Thymus (tissue), 11 donors: Measurements from ENCODE around the gene TMIE. TPM values are rescaled to one million over a fixed set of nuclear protein-coding genes. Genes with fewer than 3 reads are reported as not detected.

Source experiments
- DNase-seq, 9 donors: peaks; one replicate each; pipeline ENCODE4 v3.0.0-alpha.2; 2013; ENCODE audit warnings: low spot score in 9 of 9, low read depth in 6 of 9, missing footprints in 1 of 9
- H3K27ac ChIP-seq, 2 donors: one replicate each; pipeline ENCODE4 v1.5.1; 2013; ENCODE audit warnings: control low read depth in 1 of 2, low read depth in 1 of 2, low read length in 1 of 2, mild to moderate bottlenecking in 1 of 2, moderate library complexity in 1 of 2
- H3K27me3 ChIP-seq, 2 donors: one replicate each; pipeline ENCODE4 v1.5.1; 2013; ENCODE audit warnings: low read length in 1 of 2; ENCODE audit not compliant: control insufficient read depth in 2 of 2, insufficient read depth in 1 of 2
- H3K36me3 ChIP-seq, 2 donors: one replicate each; pipeline ENCODE4 v1.5.1; 2013; ENCODE audit warnings: low read length in 1 of 2, mild to moderate bottlenecking in 1 of 2, moderate library complexity in 1 of 2; ENCODE audit not compliant: control insufficient read depth in 2 of 2, insufficient read depth in 2 of 2
- H3K4me1 ChIP-seq, 2 donors: one replicate each; pipeline ENCODE4 v1.5.1; 2013; ENCODE audit warnings: low read length in 2 of 2; ENCODE audit not compliant: control insufficient read depth in 2 of 2, insufficient read depth in 2 of 2
- H3K4me3 ChIP-seq, 2 donors: one replicate each; pipeline ENCODE4 v1.5.1; 2013; ENCODE audit warnings: low read length in 2 of 2, control low read depth in 1 of 2, mild to moderate bottlenecking in 1 of 2
- H3K9me3 ChIP-seq, 2 donors: one replicate each; pipeline ENCODE4 v1.5.1; 2013; ENCODE audit warnings: low read length in 1 of 2, mild to moderate bottlenecking in 1 of 2; ENCODE audit not compliant: control insufficient read depth in 2 of 2, insufficient read depth in 1 of 2
- WGBS: extraction: QIAGEN DNeasy Blood & Tissue Kit; methylation state at CpG from one replicate; pipeline ENCODE4 v1.1.7; 2013; 5-methylcytosine and 5-hydroxymethylcytosine counted together
- polyA plus RNA-seq: library from polyadenylated mRNA; stranded (reverse); fragments of 200-250 nt; gene quantifications from one replicate; pipeline ENCODE4 v1.2.3, GENCODE V29; 2013
- total RNA-seq: library from RNA; stranded (reverse); fragments of 120-200 nt; gene quantifications from one replicate; pipeline ENCODE4 v1.2.4, GENCODE V29; 2013
- donor health status: healthy.

TMIE gene
- total and polyA plus RNA-seq, 2 donors, result 0.57 to 0.85 TPM

DNA sequence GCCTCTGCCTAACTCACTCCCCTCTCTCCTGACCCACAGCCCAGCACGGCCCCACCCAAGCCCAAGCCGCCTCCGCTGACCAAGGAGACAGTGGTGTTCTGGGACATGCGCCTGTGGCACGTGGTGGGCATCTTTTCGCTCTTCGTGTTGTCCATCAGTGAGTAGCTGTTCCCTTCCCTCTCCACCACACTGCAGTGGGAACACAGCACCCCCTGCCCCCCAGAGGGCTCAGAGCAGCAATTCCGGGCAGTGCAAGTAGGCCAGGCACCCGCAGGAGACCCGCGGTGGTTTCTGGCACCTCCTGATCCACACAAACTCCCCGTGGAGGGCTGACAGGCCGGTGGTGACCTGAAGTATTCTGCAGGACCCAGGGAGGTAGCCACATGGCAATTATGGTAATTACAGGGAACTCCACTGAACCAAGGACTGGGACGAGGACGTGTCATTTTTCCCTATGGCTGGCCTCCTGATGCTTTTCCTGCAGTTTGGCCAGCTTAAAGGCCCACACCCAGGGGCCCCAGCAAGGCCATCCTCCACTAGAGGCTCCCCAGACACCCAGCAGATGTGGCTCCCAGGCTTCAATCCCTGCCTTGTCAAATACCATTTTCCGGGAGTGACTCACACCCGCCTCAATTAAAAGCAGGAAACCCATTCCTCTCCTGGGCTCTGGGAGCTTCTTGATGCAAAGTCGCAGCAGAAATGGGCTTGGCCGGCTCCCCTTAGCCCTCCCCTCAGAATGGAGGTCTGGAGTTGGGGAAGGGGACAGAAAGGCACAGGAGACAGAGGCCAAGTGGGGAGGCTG is 4.8 kb downstream of the TMIE start:
- Histone ChIP-seq H3K4me1 (no peaks in the 10 kb centered on the region), H3K9me3 (no peaks in the 10 kb centered on the region), H3K36me3 (no peaks in the 10 kb centered on the region), H3K27me3 (peaks cover 20 to 40% of the 10 kb centered on the region in 2 donors), H3K27ac (no peak overlapping the region), H3K4me3 (no peak overlapping the region)
- DNase-seq, result no peak
- WGBS, result 94% methylated on average over 19 of the region's 19 CpGs

DNA sequence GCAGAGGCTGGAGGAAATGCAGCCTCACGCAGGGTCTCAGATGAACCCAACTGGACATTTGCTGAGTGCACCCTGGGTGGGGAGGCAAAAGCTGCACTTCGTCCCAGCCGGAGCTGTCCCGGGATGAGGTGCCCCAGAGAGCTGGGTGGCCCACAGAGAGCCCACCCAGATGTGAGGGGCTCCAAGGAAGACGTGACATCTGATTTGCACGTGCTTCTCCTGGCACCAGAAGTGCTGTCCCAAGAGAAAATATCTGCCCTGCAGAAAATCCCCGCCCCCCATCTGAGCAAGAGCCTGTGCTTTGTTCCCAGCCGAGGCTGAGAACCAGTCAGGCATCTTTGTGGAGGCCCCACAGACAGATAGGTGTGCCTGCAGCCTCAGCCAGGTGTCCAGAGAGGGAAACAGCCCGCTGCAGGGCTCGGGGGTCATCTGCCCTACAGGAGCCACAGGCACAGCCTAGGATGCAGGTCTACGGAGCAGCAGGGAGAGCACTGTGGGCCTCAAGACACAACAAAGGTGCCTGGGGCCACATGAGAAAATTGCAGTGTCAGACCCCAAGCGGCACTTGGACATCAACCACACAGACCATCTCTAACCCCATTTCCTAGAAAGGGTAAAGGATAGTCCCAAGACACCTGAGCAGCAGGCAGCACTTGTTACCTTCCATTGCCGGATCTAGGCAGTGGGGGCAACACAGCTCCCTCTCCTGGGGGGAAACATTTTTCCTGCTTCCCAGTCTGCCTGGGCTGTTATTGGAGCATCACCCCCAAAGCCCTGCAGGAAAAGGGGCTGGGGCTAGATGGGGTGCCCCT is 5.8 kb downstream of the TMIE start:
- WGBS, result 87% methylated on average over 13 of the region's 13 CpGs
- Histone ChIP-seq H3K36me3 (no peaks in the 10 kb centered on the region), H3K9me3 (no peaks in the 10 kb centered on the region), H3K4me1 (no peaks in the 10 kb centered on the region), H3K4me3 (no peak overlapping the region), H3K27me3 (peaks cover 10 to 30% of the 10 kb centered on the region in 2 donors), H3K27ac (no peak overlapping the region)
- DNase-seq, result no peak

DNA sequence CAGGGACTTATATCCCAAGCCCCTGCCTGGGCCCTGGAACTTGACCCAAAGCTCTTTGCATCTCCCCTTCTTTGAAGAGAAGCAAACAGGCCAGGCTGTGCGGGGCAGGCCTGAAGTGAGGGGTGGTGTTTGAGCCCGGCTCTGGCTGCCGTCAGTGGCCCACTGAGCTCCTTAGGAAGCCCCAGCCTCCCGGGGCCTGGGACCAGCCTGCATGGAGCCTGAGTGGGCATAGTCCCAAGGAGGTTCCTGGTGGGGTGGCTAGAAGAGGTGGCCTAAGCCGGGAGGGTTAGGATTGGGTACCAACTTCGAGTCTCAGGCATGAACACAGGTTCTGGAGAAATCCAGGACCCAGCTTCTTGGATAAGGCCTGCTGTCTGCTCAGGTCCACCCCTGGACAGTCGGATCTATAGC is 6.4 kb downstream of the TMIE start:
- no peaks in the 10 kb centered on the region for H3K9me3 ChIP-seq
- no peak for DNase-seq
- no peak overlapping the region for H3K27ac ChIP-seq
- no peak overlapping the region for H3K4me3 ChIP-seq
- H3K27me3 ChIP-seq, result peaks cover 3 to 23% of the 10 kb centered on the region in 2 donors
- WGBS, result 91% methylated on average over 7 of the region's 7 CpGs
- no peaks in the 10 kb centered on the region for H3K36me3 ChIP-seq
- H3K4me1 ChIP-seq, result no peaks in the 10 kb centered on the region

DNA sequence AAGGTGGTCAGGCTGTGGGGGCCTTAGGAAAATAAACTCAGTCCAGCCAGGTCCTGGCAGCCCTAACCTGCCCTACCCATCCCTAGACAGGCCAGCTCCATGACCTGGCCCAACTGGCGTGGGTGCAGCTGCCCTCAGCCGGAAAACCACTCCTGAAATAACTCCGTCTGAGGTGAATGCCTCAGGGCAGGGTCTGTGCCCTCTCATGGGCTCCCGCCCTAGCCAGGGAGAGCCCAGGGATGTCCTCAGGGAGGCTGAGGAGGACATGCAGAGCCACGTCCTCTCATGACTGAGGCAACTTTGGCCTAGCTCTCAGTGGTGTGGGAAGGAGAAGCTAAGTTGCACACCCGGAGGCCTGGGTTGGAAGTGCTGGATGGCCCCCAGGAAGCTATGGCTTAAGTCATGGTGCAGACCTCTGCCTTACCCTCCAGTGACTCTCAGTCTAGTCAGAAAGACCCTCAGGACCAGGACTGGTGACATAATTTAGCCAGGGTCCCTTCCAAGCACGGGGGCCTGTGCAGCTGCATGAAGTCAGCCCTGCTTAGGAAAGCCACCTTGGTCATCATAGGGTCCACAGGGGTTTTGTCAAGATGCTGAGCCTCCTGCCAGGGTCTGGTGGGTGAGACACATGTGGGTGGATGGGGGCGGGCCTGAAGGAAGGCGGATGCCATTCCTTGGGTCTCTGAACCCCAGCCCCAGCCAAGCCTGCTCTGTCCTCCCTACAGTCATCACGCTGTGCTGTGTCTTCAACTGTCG is 7.4 kb downstream of the TMIE start:
- Histone ChIP-seq H3K4me1 (no peaks in the 10 kb centered on the region), H3K4me3 (no peak overlapping the region), H3K27ac (no peak overlapping the region), H3K27me3 (peaks cover 0 to 16% of the 10 kb centered on the region in 2 donors), H3K36me3 (no peaks in the 10 kb centered on the region), H3K9me3 (no peaks in the 10 kb centered on the region)
- 92% methylated on average over 11 of the region's 11 CpGs for WGBS
- no peak for DNase-seq

DNA sequence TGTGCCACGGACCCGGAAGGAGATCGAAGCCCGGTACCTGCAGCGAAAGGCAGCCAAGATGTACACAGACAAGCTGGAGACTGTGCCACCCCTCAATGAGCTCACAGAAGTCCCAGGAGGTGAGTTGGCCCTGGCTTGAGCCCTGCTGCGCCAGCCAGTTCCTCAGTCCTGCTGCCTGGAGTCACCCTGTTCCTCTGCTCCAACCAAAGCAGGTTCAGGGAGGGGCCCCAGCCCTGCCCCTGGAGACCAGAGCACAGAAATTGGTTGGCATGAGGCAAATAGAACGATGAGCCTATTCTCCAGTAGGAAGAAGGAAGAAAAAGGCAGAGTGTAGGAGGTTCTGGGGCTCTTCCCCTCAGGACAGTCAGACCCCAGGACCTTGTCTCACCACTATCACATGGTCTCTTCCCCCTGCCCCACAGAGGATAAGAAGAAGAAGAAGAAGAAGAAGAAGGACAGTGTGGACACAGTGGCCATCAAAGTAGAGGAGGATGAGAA is 8.0 kb downstream of the TMIE start:
- DNase-seq, result no peak
- WGBS, result 97% methylated on average over 7 of the region's 7 CpGs
- Histone ChIP-seq H3K4me1 (no peaks in the 10 kb centered on the region), H3K9me3 (no peaks in the 10 kb centered on the region), H3K4me3 (no peak overlapping the region), H3K27ac (no peak overlapping the region), H3K36me3 (no peaks in the 10 kb centered on the region), H3K27me3 (peaks cover 0 to 16% of the 10 kb centered on the region in 2 donors)

DNA sequence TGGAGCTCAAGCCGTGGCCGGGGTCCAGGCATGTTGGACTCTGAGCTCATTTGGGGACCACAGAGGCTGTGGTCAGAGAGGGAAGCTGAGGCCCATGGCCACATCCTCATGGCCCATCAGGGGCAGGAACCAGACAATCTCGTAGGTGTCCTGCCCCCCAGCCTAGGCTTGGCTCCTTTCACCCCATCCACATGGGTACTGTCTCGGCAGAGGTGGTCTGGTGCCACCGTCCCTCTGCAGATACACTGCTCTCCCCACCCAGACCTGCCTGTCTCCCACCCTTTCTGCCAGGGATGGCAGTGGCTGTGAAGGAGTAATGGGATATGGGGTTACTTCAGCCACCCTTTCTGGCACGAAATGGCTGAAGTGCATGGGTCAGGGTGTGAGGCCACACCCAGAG is 8.5 kb downstream of the TMIE start:
- DNase-seq, result no peak
- Histone ChIP-seq H3K27me3 (peaks cover 0 to 16% of the 10 kb centered on the region in 2 donors), H3K4me3 (no peak overlapping the region), H3K36me3 (no peaks in the 10 kb centered on the region), H3K4me1 (no peaks in the 10 kb centered on the region), H3K9me3 (no peaks in the 10 kb centered on the region), H3K27ac (no peak overlapping the region)
- WGBS, result 90% methylated on average over 6 of the region's 6 CpGs

DNA sequence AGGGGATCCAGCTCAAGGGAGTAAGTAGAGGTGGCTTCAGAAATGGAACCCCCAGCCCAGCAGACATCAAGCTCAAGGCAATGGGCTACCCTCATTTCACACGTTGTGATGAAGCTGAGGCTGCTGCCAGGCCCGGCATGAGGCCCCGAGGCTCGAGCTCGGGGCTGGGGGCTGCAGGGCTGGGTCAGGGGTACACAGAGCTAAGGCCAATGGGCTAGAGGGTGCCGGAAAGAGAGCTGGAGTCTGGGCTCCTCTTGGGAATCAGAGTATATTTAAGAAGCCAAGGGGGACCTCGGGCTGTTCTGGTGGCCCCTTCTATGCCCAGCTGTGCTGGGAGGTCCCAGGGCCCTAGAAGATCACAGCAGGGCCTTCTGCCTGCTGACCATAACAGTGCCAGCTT is 9.0 kb downstream of the TMIE start:
- H3K9me3 ChIP-seq, result no peaks in the 10 kb centered on the region
- WGBS, result 88% methylated on average over 7 of the region's 7 CpGs
- DNase-seq, result no peak

DNA sequence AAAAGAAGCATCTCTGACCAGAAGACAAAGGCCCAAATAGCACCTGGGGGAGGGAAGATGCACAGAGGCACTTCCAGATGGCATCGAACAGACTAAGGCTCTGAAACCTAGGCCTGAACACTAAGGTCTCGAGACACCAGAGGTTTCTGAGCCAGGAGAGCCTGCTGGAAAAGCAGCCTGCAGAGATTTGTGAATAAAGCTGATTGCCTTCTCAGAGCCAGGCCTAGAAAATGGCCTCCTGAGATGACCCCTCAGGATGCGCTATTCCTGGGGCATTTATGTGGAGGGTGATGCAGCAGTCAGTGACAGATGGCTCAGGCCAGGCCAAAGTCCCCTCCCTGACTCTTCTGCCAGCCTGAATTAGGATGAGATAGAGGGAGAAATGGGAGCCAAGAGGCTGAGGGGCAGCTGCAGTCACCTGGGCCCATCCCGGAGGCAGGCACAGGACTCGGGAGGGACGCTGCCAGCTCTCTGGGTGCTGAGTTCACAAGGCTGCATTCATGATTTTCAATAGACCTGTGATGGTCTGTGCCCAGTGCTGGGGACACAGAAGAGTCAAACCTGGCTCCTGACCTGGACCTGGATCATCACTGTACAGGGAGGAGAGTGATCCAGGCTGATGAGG is 9.6 kb downstream of the TMIE start:
- Histone ChIP-seq H3K4me1 (no peaks in the 10 kb centered on the region), H3K9me3 (no peaks in the 10 kb centered on the region), H3K36me3 (no peaks in the 10 kb centered on the region), H3K27ac (no peak overlapping the region), H3K27me3 (peaks cover 0 to 15% of the 10 kb centered on the region in 2 donors), H3K4me3 (no peak overlapping the region)
- WGBS, result 97% methylated on average over 6 of the region's 6 CpGs
- DNase-seq, result no peak

More for the DNA sequence above, 9.0 kb downstream of the TMIE start:
- Histone ChIP-seq H3K27me3 (peaks cover 0 to 16% of the 10 kb centered on the region in 2 donors), H3K4me1 (no peaks in the 10 kb centered on the region), H3K4me3 (no peak overlapping the region), H3K27ac (no peak overlapping the region), H3K36me3 (no peaks in the 10 kb centered on the region)
